Measurements from ENCODE around the gene ARHGAP42.

GRCh38 chr11:100872951-100873740 lies 186.1 kb downstream of the ARHGAP42 start:
- no peak for TF ChIP-seq CTCF (IDR thresholded peaks at IDR 0.05)
- TF ChIP-seq POLR2A (IDR thresholded peaks at IDR 0.05) = no peak
